ENCODE measurements around the gene WFDC10A. TPM values are rescaled to one million over a fixed set of nuclear protein-coding genes. Genes with fewer than 3 reads are reported as not detected.

Gene WFDC10A
- total RNA-seq, 1 donor from 2014 or later = not detected

GRCh38 chr20:45617591-45617990, 11.9 kb upstream of the WFDC10A start:
- FAIRE-seq = no peak
- no peak overlapping the region for H3K4me3 ChIP-seq (ENCODE audit: low read depth, low read length)
- no peaks in the 10 kb centered on the region for H3K27me3 ChIP-seq (ENCODE audit: control insufficient read depth, insufficient read depth, low read length)
- TF ChIP-seq CTCF (IDR thresholded peaks at IDR 0.05; ENCODE audit: insufficient read depth, low read length, severe bottlenecking) = no peak
- peak; percentile 78 for DNase-seq (ENCODE audit: low read depth)
- H3K36me3 ChIP-seq (ENCODE audit: control insufficient read depth, insufficient read depth, low read length) = no peaks in the 10 kb centered on the region

GRCh38 chr20:45621593-45621992, 7.9 kb upstream of the WFDC10A start:
- no peak for TF ChIP-seq CTCF (IDR thresholded peaks at IDR 0.05; ENCODE audit: insufficient read depth, low read length, severe bottlenecking)
- FAIRE-seq = no peak
- H3K4me3 ChIP-seq (ENCODE audit: low read depth, low read length) = no peak overlapping the region
- DNase-seq (ENCODE audit: low read depth) = no peak
- no peaks in the 10 kb centered on the region for H3K27me3 ChIP-seq (ENCODE audit: control insufficient read depth, insufficient read depth, low read length)
- no peaks in the 10 kb centered on the region for H3K36me3 ChIP-seq (ENCODE audit: control insufficient read depth, insufficient read depth, low read length)

- Histone ChIP-seq H3K4me3 (ENCODE audit: low read depth, low read length) (no peak overlapping the region), H3K36me3 (ENCODE audit: control insufficient read depth, insufficient read depth, low read length) (no peaks in the 10 kb centered on the region), H3K27me3 (ENCODE audit: control insufficient read depth, insufficient read depth, low read length) (peaks cover 1% of the 10 kb centered on the region)
- DNase-seq (ENCODE audit: low read depth) = no peak
- TF ChIP-seq CTCF (IDR thresholded peaks at IDR 0.05; ENCODE audit: insufficient read depth, low read length, severe bottlenecking) = no peak
- FAIRE-seq = no peak
Measured at GRCh38 chr20:45626540-45626939, 3.0 kb upstream of the WFDC10A start.

- H3K27me3 ChIP-seq (ENCODE audit: control insufficient read depth, insufficient read depth, low read length) = peaks cover 1% of the 10 kb centered on the region
- H3K4me3 ChIP-seq (ENCODE audit: low read depth, low read length) = no peak overlapping the region
- no peaks in the 10 kb centered on the region for H3K36me3 ChIP-seq (ENCODE audit: control insufficient read depth, insufficient read depth, low read length)
- TF ChIP-seq CTCF (IDR thresholded peaks at IDR 0.05; ENCODE audit: insufficient read depth, low read length, severe bottlenecking) = no peak
- FAIRE-seq (no peak), DNase-seq (ENCODE audit: low read depth) (peak; percentile 8)
Measured at GRCh38 chr20:45630371-45630770, 832 bp downstream of the WFDC10A start.

GRCh38 chr20:45631184-45631583, 1.6 kb downstream of the WFDC10A start, which contains the start of gene WFDC9:
WFDC9 (minus strand) TSS chr20:45631284; CDS start chr20:45610181, 21,103 bp downstream.
- Histone ChIP-seq H3K27me3 (ENCODE audit: control insufficient read depth, insufficient read depth, low read length) (peaks cover 1% of the 10 kb centered on the region), H3K36me3 (ENCODE audit: control insufficient read depth, insufficient read depth, low read length) (no peaks in the 10 kb centered on the region), H3K4me3 (ENCODE audit: low read depth, low read length) (no peak within 1 kb of the TSS)
- TF ChIP-seq CTCF (IDR thresholded peaks at IDR 0.05; ENCODE audit: insufficient read depth, low read length, severe bottlenecking) = no peak
- DNase-seq (ENCODE audit: low read depth) (no peak), FAIRE-seq (no peak)

GRCh38 chr20:45636513-45636912, 7.0 kb downstream of the WFDC10A start:
- FAIRE-seq (no peak), DNase-seq (ENCODE audit: low read depth) (no peak)
- Histone ChIP-seq H3K27me3 (ENCODE audit: control insufficient read depth, insufficient read depth, low read length) (no peaks in the 10 kb centered on the region), H3K4me3 (ENCODE audit: low read depth, low read length) (no peak overlapping the region), H3K36me3 (ENCODE audit: control insufficient read depth, insufficient read depth, low read length) (no peaks in the 10 kb centered on the region)
- no peak for TF ChIP-seq CTCF (IDR thresholded peaks at IDR 0.05; ENCODE audit: insufficient read depth, low read length, severe bottlenecking)
